GM18870 (cell line): ENCODE data around the gene BBS12.

Source experiments
- ATAC-seq: cut with Tn5 transposase; IDR thresholded peaks from one replicate; pipeline ENCODE4 v1.9.1; 2021; ENCODE audit warnings: moderate library complexity; ENCODE audit not compliant: unreplicated experiment

The BBS12 gene

DNA sequence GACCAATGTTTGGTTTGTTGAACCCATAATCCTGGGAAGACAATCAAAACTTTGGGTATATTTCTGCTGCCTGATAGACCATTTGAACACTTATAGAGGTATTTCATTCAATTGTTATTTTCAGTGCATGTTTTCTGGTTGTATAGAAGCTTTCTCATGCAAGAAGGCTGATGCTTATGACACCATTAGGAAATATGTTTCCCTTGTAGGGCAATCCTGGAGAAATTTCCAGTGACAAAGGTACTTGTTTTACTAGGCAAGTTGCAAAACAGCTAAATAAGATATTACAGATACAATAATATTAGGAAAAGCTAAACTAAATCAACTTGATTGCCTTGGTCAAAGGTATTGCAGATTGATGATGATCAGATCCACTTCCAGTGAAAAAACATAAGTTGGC, 61.3 kb downstream of the BBS12 start:
- ATAC-seq, result no peak
